Activated CD8-positive, alpha-beta T cell treated with anti-CD3 and anti-CD28 coated beads for 36 hours (primary cell): ENCODE results near the gene GPRIN3. TPM values are rescaled to one million over a fixed set of nuclear protein-coding genes. Genes with fewer than 3 reads are reported as not detected.

Source experiments
- ATAC-seq: fragments of 200-7000 bp; cut with Tn5 transposase; one replicate; pipeline ENCODE4 v1.10.0; 2021; ENCODE audit warnings: mild to moderate bottlenecking, moderate library complexity
- CTCF ChIA-PET: fragments of 350-600 bp; sonication (Branson Sonifier 250); formaldehyde crosslinking; loops from one replicate; lab custom pipeline; 2021; ENCODE audit warnings: antibody characterized with exemption; lab: Charles Lee
- POLR2A ChIA-PET: fragments of 350-600 bp; sonication (Branson Sonifier 250); formaldehyde crosslinking; loops from one replicate; lab custom pipeline; 2021; ENCODE audit warnings: antibody characterized with exemption; lab: Charles Lee
- DNase-seq: peaks from one replicate; pipeline ENCODE4 v3.0.0-alpha.2; 2020
- H3K27ac Mint-ChIP-seq: one replicate; pipeline ENCODE4 v1.8.0; 2021; ENCODE audit warnings: mild to moderate bottlenecking, mixed read lengths
- H3K27me3 Mint-ChIP-seq: one replicate; pipeline ENCODE4 v1.8.0; 2021; ENCODE audit warnings: mixed read lengths
- H3K36me3 Mint-ChIP-seq: one replicate; pipeline ENCODE4 v1.8.0; 2021; ENCODE audit warnings: low read depth, mixed read lengths
- H3K4me1 Mint-ChIP-seq: one replicate; pipeline ENCODE4 v1.8.0; 2021; ENCODE audit warnings: low read depth, mixed read lengths
- H3K4me3 Mint-ChIP-seq: one replicate; pipeline ENCODE4 v1.8.0; 2021; ENCODE audit warnings: mild to moderate bottlenecking, moderate library complexity, mixed read lengths
- H3K9me3 Mint-ChIP-seq: one replicate; pipeline ENCODE4 v1.8.0; 2021; ENCODE audit warnings: mixed read lengths
- CTCF ChIP-seq: fragments of 200-600 bp; IDR thresholded peaks from one replicate; pipeline ENCODE4 v1.8.0; 2022; ENCODE audit warnings: antibody characterized with exemption, mild to moderate bottlenecking
- intact Hi-C: fragments of 100-400 bp; cut with micrococcal nuclease; formaldehyde crosslinking; loops from one replicate; pipeline ENCODE4 v1.10.0; 2022
- total RNA-seq, 2 experiments: library from RNA; stranded (reverse); gene quantifications; one replicate each; pipeline ENCODE4 v1.2.3, GENCODE V29; 2021

GPRIN3 gene
- total RNA-seq, 2 experiments from 2014 or later, result 10.6 to 11.8 TPM

GRCh38 chr4:89216422-89216821, 91.2 kb downstream of the GPRIN3 start:
- no peak for ATAC-seq
- no peaks in the 10 kb centered on the region for H3K36me3 Mint-ChIP-seq

GRCh38 chr4:89215736-89216135, 91.9 kb downstream of the GPRIN3 start:
- Mint-ChIP-seq H3K4me1 (no peaks in the 10 kb centered on the region), H3K27me3 (peaks cover 3% of the 10 kb centered on the region), H3K27ac (no peak overlapping the region), H3K4me3 (no peak overlapping the region), H3K9me3 (peaks cover 2% of the 10 kb centered on the region), H3K36me3 (no peaks in the 10 kb centered on the region)
- ChIA-PET POLR2A (no interaction called here), CTCF (interaction anchor here (0.5 to 1.1 kb wide), 2 partner anchors 11 to 666 kb away, joined by 3 to 11 read pairs; no protein-coding TSS in a partner anchor)
- intact Hi-C loops, result no loop called here
- DNase-seq (no peak), ATAC-seq (no peak)
- no peak for TF ChIP-seq CTCF

More at GRCh38 chr4:89216422-89216821, 91.2 kb downstream of the GPRIN3 start:
- Mint-ChIP-seq H3K4me1 (no peaks in the 10 kb centered on the region), H3K27me3 (peaks cover 2% of the 10 kb centered on the region), H3K9me3 (peaks cover 2% of the 10 kb centered on the region), H3K4me3 (no peak overlapping the region), H3K27ac (no peak overlapping the region)
- no peak for TF ChIP-seq CTCF
- DNase-seq, result no peak
- intact Hi-C loops, result no loop called here
- ChIA-PET CTCF (interaction anchor here (0.5 kb wide), 1 partner anchor 665 kb away, joined by 3 read pairs; no protein-coding TSS in a partner anchor), POLR2A (no interaction called here)

GRCh38 chr4:89214308-89214707, 93.3 kb downstream of the GPRIN3 start:
- H3K27me3 Mint-ChIP-seq, result peaks cover 3% of the 10 kb centered on the region
- H3K4me3 Mint-ChIP-seq, result no peak overlapping the region
- intact Hi-C loops, result no loop called here
- H3K36me3 Mint-ChIP-seq, result no peaks in the 10 kb centered on the region
- no peak for ATAC-seq
- H3K4me1 Mint-ChIP-seq, result no peaks in the 10 kb centered on the region
- peaks cover 2% of the 10 kb centered on the region for H3K9me3 Mint-ChIP-seq
- DNase-seq, result no peak
- ChIA-PET POLR2A (no interaction called here), CTCF (no interaction called here)
- TF ChIP-seq CTCF, result no peak
- H3K27ac Mint-ChIP-seq, result no peak overlapping the region

- no peak for TF ChIP-seq CTCF
- H3K4me1 Mint-ChIP-seq, result no peaks in the 10 kb centered on the region
- peaks cover 4% of the 10 kb centered on the region for H3K9me3 Mint-ChIP-seq
- ATAC-seq (no peak), DNase-seq (no peak)
- CTCF ChIA-PET, result no interaction called here
- POLR2A ChIA-PET, result no interaction called here
- no peak overlapping the region for H3K4me3 Mint-ChIP-seq
- peaks cover 3% of the 10 kb centered on the region for H3K27me3 Mint-ChIP-seq
- no peak overlapping the region for H3K27ac Mint-ChIP-seq
- H3K36me3 Mint-ChIP-seq, result no peaks in the 10 kb centered on the region
- intact Hi-C loops, result no loop called here
Observed at GRCh38 chr4:89213382-89213701, 94.3 kb downstream of the GPRIN3 start.

GRCh38 chr4:89212666-89213381, 94.8 kb downstream of the GPRIN3 start:
- TF ChIP-seq CTCF, result no peak
- CTCF ChIA-PET, result no interaction called here
- Mint-ChIP-seq H3K27me3 (peaks cover 3% of the 10 kb centered on the region), H3K36me3 (no peaks in the 10 kb centered on the region), H3K4me3 (no peak overlapping the region), H3K9me3 (peaks cover 7% of the 10 kb centered on the region), H3K4me1 (no peaks in the 10 kb centered on the region), H3K27ac (no peak overlapping the region)
- ATAC-seq, result no peak
- DNase-seq, result no peak
- POLR2A ChIA-PET, result no interaction called here
- intact Hi-C loops, result no loop called here
